Activated CD4-positive, alpha-beta T cell treated with anti-CD3 and anti-CD28 coated beads, Interleukin-2, amount 50 U/mL, for 48 hours (primary cell): ENCODE measurements around the gene FBXO41.

Source experiments
- DNase-seq, 2 experiments: peaks; one replicate each; pipeline ENCODE4 v3.0.0-alpha.2; 2020

FBXO41 gene

DNA sequence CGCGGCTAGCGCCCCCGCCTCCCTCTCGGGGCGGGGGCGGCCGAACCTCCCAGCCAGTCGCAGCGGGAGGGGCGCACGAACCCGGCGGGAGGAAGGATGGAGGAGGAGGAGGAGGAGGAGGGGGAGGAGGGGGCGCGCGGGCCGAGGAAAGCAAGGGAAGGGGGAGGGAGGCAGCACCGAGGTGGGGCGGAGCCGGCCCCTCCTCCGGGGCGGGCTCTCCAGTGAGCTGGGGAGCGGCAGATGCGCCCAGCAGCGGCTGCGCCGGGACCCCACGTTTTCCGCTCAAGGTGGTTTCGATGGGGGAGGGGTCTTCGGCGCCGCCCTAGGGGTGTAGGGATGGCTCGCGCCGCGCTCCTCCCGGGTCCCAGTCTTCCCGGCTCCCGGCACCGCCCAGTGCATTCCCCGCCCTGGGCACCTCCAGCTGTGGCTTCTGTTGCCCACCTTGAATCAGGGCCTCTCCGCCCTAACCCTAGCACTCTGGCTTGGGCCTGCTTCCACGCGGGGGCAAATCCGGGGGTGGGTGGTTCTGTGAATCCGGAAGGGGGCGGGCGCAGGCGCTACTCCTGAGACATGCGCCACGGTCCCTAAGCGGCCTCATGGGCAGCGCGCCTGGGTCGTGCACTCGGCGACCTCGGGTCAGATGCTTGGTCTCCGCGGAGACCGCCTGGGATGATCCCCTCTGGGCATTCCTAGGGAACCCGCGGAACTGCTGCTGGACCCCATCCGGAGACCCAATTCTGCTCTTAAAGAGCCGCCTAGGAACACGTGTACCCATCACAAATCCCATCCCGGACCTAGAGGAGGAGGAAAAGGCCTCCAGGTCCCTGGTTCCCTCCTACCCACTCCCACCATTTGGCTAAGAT lies at the start of gene FBXO41:
Gene FBXO41, minus strand, starts transcription at position 183 of the 863 bp plus-strand sequence. CDS start 14,848 bp downstream, outside the sequence.
- peak; percentile 79 to 81 for DNase-seq

- DNase-seq = no peak
Observed at GRCh38 chr2:73334045-73334444, 49.8 kb upstream of the FBXO41 start.

GRCh38 chr2:73333564-73333963 lies 49.3 kb upstream of the FBXO41 start:
- DNase-seq = no peak

DNA sequence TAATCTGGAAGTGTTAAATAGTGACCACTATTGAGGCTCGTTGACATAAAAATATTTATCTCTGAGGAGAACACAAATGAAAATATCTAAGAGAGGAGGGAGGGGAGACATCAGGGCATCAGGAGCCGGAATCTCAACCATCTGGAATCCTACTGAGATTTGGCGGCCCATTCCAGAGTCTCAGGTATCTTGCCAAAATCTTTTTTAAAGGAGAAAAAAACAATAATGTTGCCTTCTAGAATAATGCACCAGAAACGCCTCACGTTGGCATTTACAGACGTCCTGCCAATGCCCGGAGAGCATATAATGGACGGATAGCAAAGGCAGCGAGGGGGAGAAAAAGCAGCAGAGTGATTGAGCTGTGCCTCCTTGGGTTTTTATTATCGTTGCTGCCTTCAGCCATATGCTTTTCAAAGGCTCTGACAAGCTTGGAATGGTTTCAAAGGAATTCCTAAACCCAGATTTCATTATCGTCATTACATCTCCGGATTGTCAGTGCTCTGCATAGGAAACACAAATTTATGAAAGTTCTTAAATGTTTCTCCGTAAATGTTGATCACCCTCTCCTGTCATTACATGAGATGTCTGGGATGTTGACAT lies 39.9 kb upstream of the FBXO41 start:
- no peak for DNase-seq

DNA sequence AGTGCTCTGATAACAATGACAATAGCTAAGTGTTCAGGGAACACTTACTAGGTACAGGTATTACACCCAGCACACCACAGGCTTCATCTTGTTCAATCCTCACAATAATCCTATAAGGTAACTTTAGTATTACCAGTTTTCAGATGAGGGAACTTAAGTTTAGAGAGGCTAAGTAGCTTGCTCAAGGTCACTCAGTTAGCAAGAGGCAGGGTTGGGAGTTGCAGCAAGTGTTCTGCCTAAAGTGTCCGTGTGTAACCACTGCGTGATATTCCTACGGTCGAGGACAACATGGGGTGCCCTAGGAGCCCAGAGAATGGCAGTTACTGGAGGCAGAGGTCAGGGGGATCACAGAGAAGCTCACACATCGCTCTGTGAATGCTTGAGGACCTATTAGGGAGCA lies 39.3 kb upstream of the FBXO41 start:
- DNase-seq = no peak

GRCh38 chr2:73314441-73314840 lies 30.2 kb upstream of the FBXO41 start:
- no peak for DNase-seq

- DNase-seq = no peak
Observed at GRCh38 chr2:73307720-73308119, 23.4 kb upstream of the FBXO41 start.

GRCh38 chr2:73301636-73302035 lies 17.4 kb upstream of the FBXO41 start:
- DNase-seq = no peak

- no peak for DNase-seq
Observed at GRCh38 chr2:73300926-73301325, 16.6 kb upstream of the FBXO41 start.

- no peak for DNase-seq
Observed at GRCh38 chr2:73297586-73297985, 13.3 kb upstream of the FBXO41 start.

DNA sequence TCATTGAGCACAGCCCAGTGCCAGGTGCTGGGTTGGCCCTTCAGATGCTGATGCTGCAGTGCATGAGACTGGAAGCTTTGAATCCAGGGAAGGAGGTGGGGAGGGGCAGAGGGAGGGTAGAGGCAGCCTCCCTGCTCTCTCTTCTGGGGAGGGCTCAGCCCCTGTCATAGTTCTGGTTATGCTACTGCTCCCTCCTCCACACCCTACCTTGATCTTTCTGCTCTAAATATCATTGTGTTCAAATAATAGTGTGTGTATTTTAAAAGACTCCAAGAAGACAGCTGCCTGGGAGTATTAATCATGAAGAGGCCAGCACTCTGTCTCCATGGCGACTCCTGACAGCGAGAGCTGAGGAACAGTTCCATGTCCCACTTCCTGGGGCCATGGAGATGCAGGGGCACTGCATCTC lies 12.9 kb upstream of the FBXO41 start:
- DNase-seq = no peak

- no peak for DNase-seq
Observed at GRCh38 chr2:73295751-73296400, 11.6 kb upstream of the FBXO41 start.

GRCh38 chr2:73294239-73294638 lies 10.0 kb upstream of the FBXO41 start:
- DNase-seq = no peak

DNA sequence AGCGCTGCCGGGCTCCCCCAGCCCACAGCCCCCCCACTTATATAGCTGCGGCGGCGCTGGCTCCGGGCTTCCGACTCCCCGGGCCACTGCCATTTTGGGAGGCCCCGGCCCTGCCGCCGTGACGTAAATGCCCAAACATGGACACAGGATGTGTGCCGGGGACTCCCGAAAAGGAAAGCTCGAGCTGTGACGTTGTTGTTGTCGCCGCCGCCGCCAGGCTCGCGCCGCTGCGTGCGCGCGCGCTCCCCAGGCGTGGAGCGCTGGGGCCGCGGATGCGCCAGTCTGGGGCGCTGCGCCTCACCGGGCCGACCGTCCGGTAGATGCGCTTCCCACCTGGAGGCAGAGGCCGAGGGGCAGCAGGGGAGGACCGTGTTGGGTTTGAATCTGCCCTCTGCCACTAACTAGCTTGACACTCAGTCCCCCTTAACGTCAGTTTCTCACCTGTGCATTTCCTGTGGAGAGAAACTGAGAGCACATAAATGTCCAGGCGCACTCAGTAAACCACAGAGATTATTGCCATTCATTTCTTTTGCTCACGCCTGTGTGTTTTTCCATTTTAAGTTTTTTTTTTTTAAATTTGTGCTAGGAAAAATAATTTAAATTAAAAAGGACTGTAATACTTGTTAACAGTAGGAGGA lies 9.4 kb upstream of the FBXO41 start, which contains the start of gene EGR4:
Gene EGR4, minus strand, starts transcription at position 15 of the 638 bp plus-strand sequence. CDS start 231 bp downstream, outside the sequence.
- DNase-seq = peak; percentile 87 to 90

- peak in 1 of 2 experiments; percentile 16 for DNase-seq
Observed at GRCh38 chr2:73292906-73293533, 8.7 kb upstream of the FBXO41 start.

DNA sequence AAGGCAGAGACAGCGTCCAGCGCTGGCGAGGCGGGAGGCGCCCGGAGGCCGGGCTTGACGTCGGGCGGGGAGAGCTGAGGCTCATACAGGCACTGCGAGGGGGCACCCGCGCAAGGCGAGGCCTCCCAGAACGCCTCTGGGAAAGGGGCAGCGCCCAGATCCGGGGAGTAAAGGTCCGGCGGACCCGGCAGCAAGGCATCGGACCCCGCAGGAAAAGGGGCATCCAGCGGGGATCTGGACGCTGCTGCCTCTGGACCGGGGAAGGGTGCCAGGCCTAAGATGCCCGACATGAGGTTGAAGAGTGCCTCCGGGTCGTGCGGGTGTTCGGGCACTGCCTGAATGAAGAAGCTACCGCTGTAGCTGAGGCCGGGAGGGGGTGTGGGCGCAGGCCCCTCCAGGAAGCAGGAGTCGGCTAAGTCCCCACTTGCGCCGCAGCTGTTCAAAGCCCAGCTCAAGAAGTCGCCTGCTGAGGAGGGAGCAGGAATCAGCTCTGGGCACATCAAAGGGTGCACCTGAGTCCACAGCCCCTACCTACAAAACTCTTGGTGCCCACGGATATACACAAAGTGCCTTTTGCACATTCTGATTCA lies 8.1 kb upstream of the FBXO41 start:
- peak in 1 of 2 experiments; percentile 11 for DNase-seq

DNA sequence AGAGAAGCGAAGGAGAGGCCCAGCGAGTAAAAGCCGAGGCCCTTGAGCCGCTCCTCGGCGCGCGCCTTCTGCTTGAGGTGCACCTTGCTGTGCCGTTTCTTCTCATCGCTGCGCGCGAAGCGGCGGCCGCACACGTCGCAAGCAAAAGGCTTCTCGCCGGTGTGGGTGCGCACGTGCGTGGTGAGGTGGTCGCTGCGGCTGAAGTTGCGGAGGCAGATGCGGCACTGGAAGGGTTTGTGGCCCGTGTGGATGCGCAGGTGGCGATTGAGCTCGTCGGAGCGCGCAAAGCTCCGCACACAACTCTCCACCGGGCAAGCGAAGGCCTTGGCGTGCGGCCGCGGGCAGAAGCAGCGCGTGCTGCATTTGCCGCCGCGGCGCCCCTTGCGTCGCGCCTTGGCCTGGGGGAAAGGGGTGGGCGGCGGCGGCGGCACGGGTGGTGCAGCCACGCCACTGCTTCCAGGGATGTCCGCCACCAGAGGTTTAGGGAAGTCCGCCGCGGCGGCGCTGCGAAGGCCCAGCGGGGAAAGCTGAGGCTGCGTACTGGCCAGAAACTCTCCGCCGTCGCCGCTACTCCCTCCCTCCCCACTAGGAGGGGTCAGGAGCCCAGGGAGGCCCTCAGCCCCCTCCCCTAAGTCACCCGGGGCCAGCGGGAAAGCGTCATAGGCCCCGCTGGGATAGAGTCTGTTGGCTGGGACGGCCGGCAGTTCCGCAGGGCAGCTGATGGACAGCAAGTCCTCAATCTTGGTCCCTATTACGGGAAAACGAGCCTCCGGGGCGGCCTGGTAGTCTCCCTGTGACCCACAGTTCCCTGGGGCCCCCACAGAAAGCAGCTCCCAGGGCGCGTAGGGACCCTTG lies 7.4 kb upstream of the FBXO41 start:
- peak in 1 of 2 experiments; percentile 20 for DNase-seq

- peak; percentile 63 to 73 for DNase-seq
Observed at GRCh38 chr2:73291093-73291460, 6.8 kb upstream of the FBXO41 start.

GRCh38 chr2:73290049-73290839 lies 6.0 kb upstream of the FBXO41 start:
- DNase-seq = peak; percentile 45 to 56

GRCh38 chr2:73289304-73289703 lies 5.0 kb upstream of the FBXO41 start:
- DNase-seq = no peak
